ENCODE measurements around the gene FOXM1. TPM values are rescaled to one million over a fixed set of nuclear protein-coding genes. Genes with fewer than 3 reads are reported as not detected.

Gene FOXM1
- polyA plus RNA-seq, 5 donors, result 24.6 to 45.3 (median 32.0) TPM

GRCh38 chr12:2811801-2812200 lies 65.2 kb downstream of the FOXM1 start:
- no peak for DNase-seq

Other genes with a start within 250 kb of the FOXM1 start
- 100 to 1,000 TPM in 1 of 5 donors, 10 to 100 TPM in 4; 74.6 to 104 (median 90.2) TPM for gene FKBP4, start 82.2 kb downstream of the FOXM1 start, polyA plus RNA-seq (ENCODE audit: insufficient read depth in 1 of 5, insufficient read length in 5 of 5, low replicate concordance in 1 of 5)
- 10 to 100 TPM; 62.0 to 78.9 (median 71.5) TPM for gene ITFG2, start 64.5 kb downstream of the FOXM1 start, polyA plus RNA-seq (ENCODE audit: insufficient read depth in 1 of 5, insufficient read length in 5 of 5, low replicate concordance in 1 of 5)
- gene NRIP2, start 42.1 kb downstream of the FOXM1 start, polyA plus RNA-seq (ENCODE audit: insufficient read depth in 1 of 5, insufficient read length in 5 of 5, low replicate concordance in 1 of 5), result 1 to 10 TPM; 5.2 to 8.3 (median 5.9) TPM
- 1 to 10 TPM; 1.7 to 4.4 (median 2.6) TPM for gene TEX52, start 20.1 kb downstream of the FOXM1 start, polyA plus RNA-seq (ENCODE audit: insufficient read depth in 1 of 5, insufficient read length in 5 of 5, low replicate concordance in 1 of 5)
- gene RHNO1, start within 50 bp of the FOXM1 start, polyA plus RNA-seq (ENCODE audit: insufficient read depth in 1 of 5, insufficient read length in 5 of 5, low replicate concordance in 1 of 5), result 10 to 100 TPM; 34.4 to 42.5 (median 41.5) TPM
- 10 to 100 TPM; 34.9 to 40.2 (median 35.9) TPM for gene TULP3, start 13.7 kb upstream of the FOXM1 start, polyA plus RNA-seq (ENCODE audit: insufficient read depth in 1 of 5, insufficient read length in 5 of 5, low replicate concordance in 1 of 5)
- gene TEAD4, start 82.2 kb upstream of the FOXM1 start, polyA plus RNA-seq (ENCODE audit: insufficient read depth in 1 of 5, insufficient read length in 5 of 5, low replicate concordance in 1 of 5), result 10 to 100 TPM; 11.6 to 15.6 (median 12.7) TPM
- gene TSPAN9, start 200.2 kb upstream of the FOXM1 start, polyA plus RNA-seq (ENCODE audit: insufficient read depth in 1 of 5, insufficient read length in 5 of 5, low replicate concordance in 1 of 5), result 100 to 1,000 TPM in 1 of 5 donors, 10 to 100 TPM in 4; 81.2 to 102 (median 91.2) TPM